ENCODE measurements around the gene HSD3B2.
A peak's percentile ranks its signal among the peaks of the same experiment; 100 is the strongest.

Gene HSD3B2

DNA sequence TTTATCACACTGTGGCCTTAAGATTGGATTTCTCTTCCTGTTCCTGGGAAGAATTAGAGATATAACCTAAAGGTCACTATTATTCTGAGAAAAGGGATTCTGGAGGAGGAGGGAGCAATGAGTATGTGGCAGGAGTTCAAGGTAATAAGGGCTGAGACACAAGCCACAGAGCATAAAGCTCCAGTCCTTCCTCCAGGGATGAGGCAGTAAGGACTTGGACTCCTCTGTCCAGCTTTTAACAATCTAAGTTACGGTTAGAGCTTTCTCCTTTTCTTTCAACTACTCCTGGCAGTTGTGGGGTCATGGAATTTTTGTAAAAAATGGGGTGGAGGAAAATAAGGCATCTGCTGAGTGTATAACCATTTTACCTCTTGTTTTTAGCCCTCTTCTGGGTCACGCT, at the start of gene HSD3B2:
TSS of gene HSD3B2 (plus strand) at position 201 of the 400 bp plus-strand sequence. CDS start 270 bp downstream, outside the sequence.
- H3K36me3 ChIP-seq (ENCODE audit: control insufficient read depth, insufficient read depth, low read length), result no peaks in the 10 kb centered on the region
- H3K27me3 ChIP-seq (replicated peaks; ENCODE audit: control insufficient read depth, insufficient read depth, low read length), result no peaks in the 10 kb centered on the region; the same call in none of the 2 replicates
- no peak for DNase-seq (ENCODE audit: extremely low read depth, insufficient read length)
- TF ChIP-seq, protein P1, sequence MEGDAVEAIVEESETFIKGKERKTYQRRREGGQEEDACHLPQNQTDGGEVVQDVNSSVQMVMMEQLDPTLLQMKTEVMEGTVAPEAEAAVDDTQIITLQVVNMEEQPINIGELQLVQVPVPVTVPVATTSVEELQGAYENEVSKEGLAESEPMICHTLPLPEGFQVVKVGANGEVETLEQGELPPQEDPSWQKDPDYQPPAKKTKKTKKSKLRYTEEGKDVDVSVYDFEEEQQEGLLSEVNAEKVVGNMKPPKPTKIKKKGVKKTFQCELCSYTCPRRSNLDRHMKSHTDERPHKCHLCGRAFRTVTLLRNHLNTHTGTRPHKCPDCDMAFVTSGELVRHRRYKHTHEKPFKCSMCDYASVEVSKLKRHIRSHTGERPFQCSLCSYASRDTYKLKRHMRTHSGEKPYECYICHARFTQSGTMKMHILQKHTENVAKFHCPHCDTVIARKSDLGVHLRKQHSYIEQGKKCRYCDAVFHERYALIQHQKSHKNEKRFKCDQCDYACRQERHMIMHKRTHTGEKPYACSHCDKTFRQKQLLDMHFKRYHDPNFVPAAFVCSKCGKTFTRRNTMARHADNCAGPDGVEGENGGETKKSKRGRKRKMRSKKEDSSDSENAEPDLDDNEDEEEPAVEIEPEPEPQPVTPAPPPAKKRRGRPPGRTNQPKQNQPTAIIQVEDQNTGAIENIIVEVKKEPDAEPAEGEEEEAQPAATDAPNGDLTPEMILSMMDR (IDR thresholded peaks at IDR 0.05; ENCODE audit: insufficient read depth, low read length, poor library complexity, severe bottlenecking), result no peak
- no peak within 1 kb of the TSS for H3K4me3 ChIP-seq (replicated peaks; ENCODE audit: low read depth, low read length)

DNA sequence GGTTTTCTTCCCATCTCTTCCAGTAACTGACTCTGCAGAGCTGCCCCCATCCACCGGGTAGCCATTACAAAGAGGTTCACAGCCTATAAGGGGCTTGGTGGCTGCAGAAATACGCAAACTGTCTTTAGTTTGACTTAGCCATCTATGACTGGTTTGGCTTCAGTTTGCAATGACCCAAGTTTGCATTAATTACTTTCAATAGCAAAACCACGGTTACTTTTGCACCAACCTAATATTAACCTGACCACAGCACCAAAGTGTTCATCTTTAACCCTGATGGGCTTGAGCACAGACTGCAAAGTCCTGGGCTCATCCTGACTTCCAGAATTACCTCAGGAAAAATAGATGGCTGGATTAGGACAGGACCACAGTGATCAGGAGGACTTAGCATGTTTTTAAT, 48.5 kb upstream of the HSD3B2 start:
- Histone ChIP-seq H3K36me3 (ENCODE audit: control insufficient read depth, insufficient read depth, low read length) (no peaks in the 10 kb centered on the region), H3K4me3 (replicated peaks; ENCODE audit: low read depth, low read length) (no peak overlapping the region), H3K27me3 (replicated peaks; ENCODE audit: control insufficient read depth, insufficient read depth, low read length) (no peaks in the 10 kb centered on the region)
- DNase-seq (ENCODE audit: extremely low read depth, insufficient read length), result no peak
- TF ChIP-seq, protein P1 (IDR thresholded peaks at IDR 0.05; ENCODE audit: insufficient read depth, low read length, poor library complexity, severe bottlenecking), result no peak

DNA sequence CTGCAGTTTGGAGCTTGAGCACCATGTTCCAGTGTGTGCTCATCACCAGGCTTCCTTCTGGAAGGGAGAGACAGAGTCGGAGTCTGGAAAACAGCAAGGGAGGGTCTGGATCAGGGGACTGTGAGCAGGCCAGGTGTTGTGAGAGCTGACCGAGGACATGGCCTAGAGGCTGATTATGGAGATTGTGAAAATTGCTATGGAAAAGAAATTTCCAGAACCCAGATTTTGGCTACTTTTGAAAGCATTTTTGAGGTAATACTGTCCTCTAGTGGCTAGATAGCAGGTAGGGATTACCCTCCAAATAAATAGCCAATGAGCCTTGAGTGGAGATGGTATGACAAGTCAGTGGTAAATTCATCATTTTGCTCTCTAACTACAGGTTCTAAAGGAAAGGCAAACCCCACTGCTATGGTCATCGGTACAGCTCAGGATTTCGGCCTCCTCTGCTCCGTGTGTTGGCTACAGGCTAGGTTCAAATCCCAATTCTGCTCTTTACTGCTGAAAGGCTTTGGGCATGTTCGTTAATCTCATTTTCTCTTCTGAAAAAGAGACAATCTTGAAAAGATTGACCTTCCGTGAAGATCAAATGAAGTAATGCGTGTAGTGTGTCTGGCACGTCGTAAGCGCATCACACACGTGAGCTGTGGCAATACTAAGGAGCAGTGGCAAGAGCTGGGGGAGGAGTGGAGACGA, 47.4 kb upstream of the HSD3B2 start:
- H3K36me3 ChIP-seq (ENCODE audit: control insufficient read depth, insufficient read depth, low read length), result no peaks in the 10 kb centered on the region
- H3K4me3 ChIP-seq (replicated peaks; ENCODE audit: low read depth, low read length), result no peak overlapping the region
- TF ChIP-seq, protein P1 (IDR thresholded peaks at IDR 0.05; ENCODE audit: insufficient read depth, low read length, poor library complexity, severe bottlenecking), result peak; percentile 93
- no peaks in the 10 kb centered on the region for H3K27me3 ChIP-seq (replicated peaks; ENCODE audit: control insufficient read depth, insufficient read depth, low read length)
- DNase-seq (ENCODE audit: extremely low read depth, insufficient read length), result no peak

DNA sequence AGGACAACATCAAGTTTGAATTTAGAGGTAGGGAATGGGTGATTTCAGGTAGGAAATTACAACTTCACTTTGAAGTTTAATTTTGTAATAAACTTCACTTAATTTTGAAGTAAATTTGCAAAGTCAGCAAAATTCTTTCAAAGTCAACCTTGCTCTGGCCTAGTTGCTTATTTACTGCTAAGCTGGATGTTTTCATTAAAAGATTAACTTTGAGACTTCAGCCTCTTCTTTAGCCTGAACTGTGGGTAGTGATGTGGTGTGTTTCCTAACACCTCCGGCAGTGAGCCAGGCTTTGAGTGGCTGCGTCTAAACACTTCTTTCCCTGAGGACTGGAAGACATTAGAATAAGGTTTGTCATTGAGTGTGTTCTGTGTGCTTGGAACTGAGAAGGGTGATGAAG, 46.4 kb upstream of the HSD3B2 start, which contains the start of gene HAO2:
TSS of gene HAO2 (plus strand) at position 232 of the 400 bp plus-strand sequence. CDS start 12,301 bp downstream, outside the sequence.
- DNase-seq (ENCODE audit: extremely low read depth, insufficient read length), result no peak
- Histone ChIP-seq H3K36me3 (ENCODE audit: control insufficient read depth, insufficient read depth, low read length) (no peaks in the 10 kb centered on the region), H3K4me3 (replicated peaks; ENCODE audit: low read depth, low read length) (no peak within 1 kb of the TSS), H3K27me3 (replicated peaks; ENCODE audit: control insufficient read depth, insufficient read depth, low read length) (no peaks in the 10 kb centered on the region)
- TF ChIP-seq, protein P1 (IDR thresholded peaks at IDR 0.05; ENCODE audit: insufficient read depth, low read length, poor library complexity, severe bottlenecking), result no peak

GRCh38 chr1:119370748-119371147, 44.2 kb upstream of the HSD3B2 start:
- TF ChIP-seq, protein P1 (IDR thresholded peaks at IDR 0.05; ENCODE audit: insufficient read depth, low read length, poor library complexity, severe bottlenecking), result no peak
- no peak for DNase-seq (ENCODE audit: extremely low read depth, insufficient read length)
- Histone ChIP-seq H3K4me3 (replicated peaks; ENCODE audit: low read depth, low read length) (no peak overlapping the region), H3K27me3 (replicated peaks; ENCODE audit: control insufficient read depth, insufficient read depth, low read length) (no peaks in the 10 kb centered on the region), H3K36me3 (ENCODE audit: control insufficient read depth, insufficient read depth, low read length) (no peaks in the 10 kb centered on the region)

Data from GM06990 (cell line).